Measurements from ENCODE around the gene ZSWIM4.

GRCh38 chr19:13764821-13765394, 30.3 kb upstream of the ZSWIM4 start:
- no peak for TF ChIP-seq CTCF (IDR thresholded peaks at IDR 0.05)
- TF ChIP-seq POLR2A (IDR thresholded peaks at IDR 0.05), result no peak
